DOHH2 (cell line): ENCODE measurements around the gene DMBT1.

ENCODE experiments used
- H3F3A ChIP-seq: fragments of 200-600 bp; sonication (generic), shearing (Covaris generic); 2 replicates; pipeline ENCODE4 v1.6.0; 2016; ENCODE audit warnings: antibody characterized with exemption, mild to moderate bottlenecking; ENCODE audit not compliant: control insufficient read depth, insufficient read depth
- H3K27ac ChIP-seq: fragments of 200-600 bp; sonication (generic); 2 replicates; pipeline ENCODE4 v1.5.1; 2014; ENCODE audit warnings: low read depth, mild to moderate bottlenecking, low read length, moderate library complexity
- H3K27me3 ChIP-seq: fragments of 200-600 bp; sonication (generic); 2 replicates; pipeline ENCODE4 v1.6.1; 2014; ENCODE audit warnings: mild to moderate bottlenecking, low read length, mixed read lengths; ENCODE audit not compliant: control insufficient read depth
- H3K36me3 ChIP-seq: fragments of 200-600 bp; sonication (generic); 2 replicates; pipeline ENCODE4 v1.6.1; 2014; ENCODE audit warnings: mild to moderate bottlenecking, low read length, moderate library complexity, mixed read lengths; ENCODE audit not compliant: control insufficient read depth
- H3K4me1 ChIP-seq: fragments of 200-600 bp; sonication (generic); 2 replicates; pipeline ENCODE4 v1.6.1; 2014; ENCODE audit warnings: mild to moderate bottlenecking, low read length, mixed read lengths; ENCODE audit not compliant: control insufficient read depth
- H3K4me2 ChIP-seq: fragments of 200-600 bp; sonication (generic); 2 replicates; pipeline ENCODE4 v1.6.0; 2014; ENCODE audit warnings: mild to moderate bottlenecking, low read length, moderate library complexity
- H3K4me3 ChIP-seq: fragments of 200-600 bp; sonication (generic); 2 replicates; pipeline ENCODE4 v1.5.1; 2014; ENCODE audit warnings: mild to moderate bottlenecking, low read length, mixed read lengths
- H3K79me2 ChIP-seq: fragments of 200-600 bp; sonication (generic); 2 replicates; pipeline ENCODE4 v1.6.1; 2014; ENCODE audit warnings: mild to moderate bottlenecking, low read length, mixed read lengths; ENCODE audit not compliant: control insufficient read depth
- H3K9me2 ChIP-seq: fragments of 200-600 bp; sonication (generic); replicated peaks from 2 replicates; pipeline ENCODE4 v1.6.1; 2014; ENCODE audit warnings: mild to moderate bottlenecking, low read length, mixed read lengths; ENCODE audit not compliant: control insufficient read depth
- H3K9me3 ChIP-seq: fragments of 200-600 bp; sonication (generic); 2 replicates; pipeline ENCODE4 v1.6.1; 2014; ENCODE audit warnings: antibody characterized with exemption, low read length, mixed read lengths; ENCODE audit not compliant: control insufficient read depth, insufficient read depth
- H4K20me1 ChIP-seq: fragments of 200-600 bp; sonication (generic); 2 replicates; pipeline ENCODE4 v1.6.0; 2014; ENCODE audit warnings: low read depth, mild to moderate bottlenecking, antibody characterized with exemption, low read length, moderate library complexity; ENCODE audit not compliant: control insufficient read depth, insufficient read depth
- CTCF ChIP-seq: fragments of 200-600 bp; sonication (generic); IDR thresholded peaks from one replicate; pipeline ENCODE4 v1.5.1; 2014; ENCODE audit warnings: antibody characterized with exemption, mild to moderate bottlenecking, low read depth, low read length; ENCODE audit not compliant: poor library complexity, severe bottlenecking
- EZH2phosphoT487 ChIP-seq: fragments of 200-600 bp; sonication (generic); IDR thresholded peaks from 2 replicates; pipeline ENCODE4 v1.6.1; 2017; ENCODE audit warnings: borderline replicate concordance, mild to moderate bottlenecking, antibody characterized with exemption, low read length, moderate library complexity, mixed read lengths

The DMBT1 gene

GRCh38 chr10:122554131-122555036 lies 6.2 kb upstream of the DMBT1 start:
- no peak overlapping the region for H3K27ac ChIP-seq
- no peaks in the 10 kb centered on the region for H3K9me3 ChIP-seq
- no peaks in the 10 kb centered on the region for H3K4me1 ChIP-seq
- H3K9me2 ChIP-seq: no peaks in the 10 kb centered on the region
- TF ChIP-seq CTCF (no peak), EZH2phosphoT487 (no peak)
- 0 out of 2 replicates have a peak, but pooled peaks cover 2% of the 10 kb centered on the region for H3K27me3 ChIP-seq
- no peaks in the 10 kb centered on the region for H4K20me1 ChIP-seq
- H3K4me3 ChIP-seq: no peak overlapping the region
- H3K79me2 ChIP-seq: no peaks in the 10 kb centered on the region
- no peaks in the 10 kb centered on the region for H3K36me3 ChIP-seq
- H3F3A ChIP-seq: no peaks in the 10 kb centered on the region
- H3K4me2 ChIP-seq: no peak overlapping the region

GRCh38 chr10:122555442-122555841 lies 5.1 kb upstream of the DMBT1 start:
- TF ChIP-seq CTCF (no peak), EZH2phosphoT487 (no peak)
- no peak overlapping the region for H3K27ac ChIP-seq

GRCh38 chr10:122557516-122557915 lies 3.0 kb upstream of the DMBT1 start:
- no peaks in the 10 kb centered on the region for H3F3A ChIP-seq
- H3K4me3 ChIP-seq: no peak overlapping the region
- no peaks in the 10 kb centered on the region for H3K9me3 ChIP-seq
- H3K79me2 ChIP-seq: no peaks in the 10 kb centered on the region
- H3K27me3 ChIP-seq: peaks cover 9% of the 10 kb centered on the region
- TF ChIP-seq CTCF: no peak
- no peak for TF ChIP-seq EZH2phosphoT487
- H3K27ac ChIP-seq: no peak overlapping the region
- H3K4me2 ChIP-seq: no peak overlapping the region
- no peaks in the 10 kb centered on the region for H3K36me3 ChIP-seq
- H3K9me2 ChIP-seq: no peaks in the 10 kb centered on the region
- no peaks in the 10 kb centered on the region for H3K4me1 ChIP-seq
- no peaks in the 10 kb centered on the region for H4K20me1 ChIP-seq

More at GRCh38 chr10:122555442-122555841, 5.1 kb upstream of the DMBT1 start:
- H4K20me1 ChIP-seq: no peaks in the 10 kb centered on the region
- no peaks in the 10 kb centered on the region for H3K36me3 ChIP-seq
- no peak overlapping the region for H3K4me3 ChIP-seq
- H3F3A ChIP-seq: no peaks in the 10 kb centered on the region
- H3K4me1 ChIP-seq: no peaks in the 10 kb centered on the region
- H3K79me2 ChIP-seq: no peaks in the 10 kb centered on the region
- H3K27me3 ChIP-seq: peaks cover 5% of the 10 kb centered on the region; the same call in 1 of the 2 replicates
- no peaks in the 10 kb centered on the region for H3K9me3 ChIP-seq
- no peaks in the 10 kb centered on the region for H3K9me2 ChIP-seq
- H3K4me2 ChIP-seq: no peak overlapping the region
